HG03354 (cell line): ENCODE results near the gene IZUMO4.

Source experiments
- ATAC-seq: cut with Tn5 transposase; IDR thresholded peaks from one replicate; pipeline ENCODE4 v1.9.1; 2021; ENCODE audit warnings: mild to moderate bottlenecking; ENCODE audit not compliant: unreplicated experiment, poor library complexity, severe bottlenecking

IZUMO4 gene, protein sequence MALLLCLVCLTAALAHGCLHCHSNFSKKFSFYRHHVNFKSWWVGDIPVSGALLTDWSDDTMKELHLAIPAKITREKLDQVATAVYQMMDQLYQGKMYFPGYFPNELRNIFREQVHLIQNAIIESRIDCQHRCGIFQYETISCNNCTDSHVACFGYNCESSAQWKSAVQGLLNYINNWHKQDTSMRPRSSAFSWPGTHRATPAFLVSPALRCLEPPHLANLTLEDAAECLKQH

DNA sequence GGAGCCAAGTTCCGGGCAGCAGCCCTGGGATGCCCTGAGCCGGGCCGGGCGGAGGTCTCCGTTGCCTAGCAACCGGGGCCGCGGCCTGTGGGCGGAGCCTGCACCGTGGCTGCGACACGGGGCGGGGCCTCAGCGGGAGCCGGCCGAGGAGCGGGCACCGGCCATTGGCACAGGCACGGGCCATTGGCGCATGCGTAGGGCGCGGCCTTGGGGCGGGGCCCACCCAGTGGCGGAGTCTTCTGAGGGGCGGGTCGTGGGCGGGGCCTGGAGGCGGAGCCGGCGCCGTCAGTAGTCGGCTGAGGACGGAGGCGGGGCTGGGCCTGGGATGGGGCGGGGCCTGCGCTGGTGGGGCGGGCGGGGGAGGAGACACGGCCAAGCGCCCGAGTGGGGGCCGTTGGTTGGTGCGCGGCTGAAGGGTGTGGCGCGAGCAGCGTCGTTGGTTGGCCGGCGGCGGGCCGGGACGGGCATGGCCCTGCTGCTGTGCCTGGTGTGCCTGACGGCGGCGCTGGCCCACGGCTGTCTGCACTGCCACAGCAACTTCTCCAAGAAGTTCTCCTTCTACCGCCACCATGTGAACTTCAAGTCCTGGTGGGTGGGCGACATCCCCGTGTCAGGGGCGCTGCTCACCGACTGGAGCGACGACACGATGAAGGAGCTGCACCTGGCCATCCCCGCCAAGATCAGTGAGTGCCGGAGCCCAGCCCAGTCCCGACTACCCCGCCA is at the start of gene IZUMO4:
Gene IZUMO4, plus strand, starts transcription at position 436 of the 723 bp plus-strand sequence. Its CDS starts 31 bp downstream, at position 467.
- ATAC-seq = peak; percentile 65

- ATAC-seq = no peak
These were observed 49.7 kb upstream of the IZUMO4 start for GRCh38 chr19:2047076-2047448.

- ATAC-seq = no peak
These were observed 49.1 kb upstream of the IZUMO4 start for GRCh38 chr19:2047449-2048103.

DNA sequence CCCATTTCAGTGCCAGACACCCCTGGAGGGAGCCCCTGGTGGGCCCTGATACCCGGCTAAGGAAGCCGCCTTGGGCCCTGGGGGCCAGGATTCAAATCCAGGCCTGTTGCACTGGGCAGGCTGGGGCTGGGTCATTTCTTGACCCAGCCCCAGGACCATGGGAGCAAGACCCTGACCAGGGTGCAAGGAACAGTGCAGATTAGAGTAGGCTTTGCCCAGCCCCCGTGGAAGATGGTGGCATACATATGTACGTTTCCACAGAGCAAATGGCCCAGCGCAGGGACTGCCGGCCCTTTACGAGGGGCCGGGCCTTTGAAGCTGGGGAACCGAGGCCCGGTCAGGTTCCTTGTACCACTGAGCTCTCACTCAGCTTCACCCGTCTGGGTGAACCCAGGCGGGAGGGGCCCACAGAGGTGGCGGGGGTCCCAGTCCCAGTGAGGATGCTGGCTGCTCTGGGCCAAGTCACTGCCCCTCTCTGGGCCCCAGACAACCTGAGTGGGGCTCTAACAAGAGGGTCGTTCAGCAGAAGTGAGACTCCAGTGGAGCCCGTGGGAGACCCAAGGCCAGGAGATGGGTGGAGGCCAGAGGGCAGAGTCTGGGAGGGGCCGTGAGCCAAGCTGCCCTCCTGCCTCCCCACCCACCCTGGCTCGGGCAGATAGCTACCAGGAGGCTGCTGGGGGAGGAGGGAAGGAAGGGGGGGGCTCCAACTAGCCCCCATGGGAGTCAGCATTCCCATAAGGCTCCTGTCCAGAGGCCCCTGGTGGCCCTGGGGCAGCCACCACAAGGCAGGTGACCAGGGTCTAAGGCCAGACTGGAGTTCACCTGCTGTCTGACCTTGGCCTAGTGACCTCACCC is 48.4 kb upstream of the IZUMO4 start:
- no peak for ATAC-seq

DNA sequence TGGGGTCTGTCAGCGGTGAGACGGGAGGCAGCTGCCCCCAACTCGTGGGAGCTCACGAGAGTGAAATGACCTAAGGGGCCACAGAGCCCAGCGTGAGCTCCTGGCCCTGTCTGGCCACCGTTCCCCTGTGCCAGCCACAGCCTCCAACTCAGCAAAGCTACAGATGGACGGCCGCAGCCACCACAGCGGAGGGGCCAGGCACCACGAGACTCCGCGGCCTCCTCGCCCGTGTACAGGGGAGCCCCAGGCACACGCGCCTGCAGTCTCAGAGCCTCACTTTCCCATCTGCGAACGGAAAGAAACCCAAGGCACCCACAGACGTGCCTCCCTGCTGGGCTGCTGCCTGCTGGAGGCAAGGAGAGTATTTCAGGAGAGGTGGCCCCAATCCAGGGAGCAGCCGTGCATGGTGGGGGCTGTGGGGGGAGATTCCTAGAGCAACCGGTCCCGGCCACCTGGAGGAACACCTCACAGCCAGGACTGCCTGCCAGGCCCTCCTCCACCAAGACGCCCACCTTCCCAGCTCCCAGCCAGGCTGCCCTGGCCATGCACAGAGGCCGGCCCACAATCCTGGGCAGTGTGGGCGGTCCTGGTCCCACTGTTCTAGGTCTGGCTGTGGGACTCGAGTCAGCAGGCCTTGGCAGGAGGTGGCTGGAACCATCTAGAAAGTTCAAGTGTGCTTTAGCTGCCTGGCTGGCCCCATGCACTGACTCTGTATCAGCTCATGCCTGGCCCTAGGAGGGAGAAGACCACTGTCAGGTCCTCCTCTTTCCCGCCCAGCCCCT is 47.6 kb upstream of the IZUMO4 start:
- no peak for ATAC-seq

DNA sequence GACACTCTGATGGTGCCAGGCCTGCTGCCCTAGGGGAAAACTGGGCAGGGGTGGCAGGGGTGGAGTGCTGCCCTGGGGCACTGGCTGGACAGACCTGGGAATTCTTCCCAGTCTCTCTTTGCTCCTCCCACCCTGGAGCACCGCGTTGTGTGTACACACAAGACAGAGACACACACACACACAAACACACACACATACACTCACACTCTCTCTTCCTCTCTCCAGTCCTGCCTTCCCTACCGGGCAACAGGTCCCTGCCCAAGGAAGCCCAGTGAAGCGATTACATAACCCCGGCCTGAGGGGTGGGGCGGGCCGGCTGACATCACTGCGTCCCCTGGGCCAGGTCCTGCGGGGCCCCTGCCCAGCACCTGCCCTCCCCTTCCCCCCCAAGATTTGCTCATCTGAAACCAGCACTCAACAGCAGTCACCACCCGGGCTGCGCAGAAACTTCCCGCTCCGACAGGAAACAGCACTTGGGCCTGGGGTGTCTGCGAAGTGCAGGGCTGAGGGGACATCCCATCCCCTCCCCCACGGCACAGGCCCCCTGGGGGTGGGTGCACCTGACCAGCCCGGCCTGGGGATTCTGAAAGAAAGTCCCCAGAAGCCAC is 46.9 kb upstream of the IZUMO4 start:
- ATAC-seq = peak; percentile 24

DNA sequence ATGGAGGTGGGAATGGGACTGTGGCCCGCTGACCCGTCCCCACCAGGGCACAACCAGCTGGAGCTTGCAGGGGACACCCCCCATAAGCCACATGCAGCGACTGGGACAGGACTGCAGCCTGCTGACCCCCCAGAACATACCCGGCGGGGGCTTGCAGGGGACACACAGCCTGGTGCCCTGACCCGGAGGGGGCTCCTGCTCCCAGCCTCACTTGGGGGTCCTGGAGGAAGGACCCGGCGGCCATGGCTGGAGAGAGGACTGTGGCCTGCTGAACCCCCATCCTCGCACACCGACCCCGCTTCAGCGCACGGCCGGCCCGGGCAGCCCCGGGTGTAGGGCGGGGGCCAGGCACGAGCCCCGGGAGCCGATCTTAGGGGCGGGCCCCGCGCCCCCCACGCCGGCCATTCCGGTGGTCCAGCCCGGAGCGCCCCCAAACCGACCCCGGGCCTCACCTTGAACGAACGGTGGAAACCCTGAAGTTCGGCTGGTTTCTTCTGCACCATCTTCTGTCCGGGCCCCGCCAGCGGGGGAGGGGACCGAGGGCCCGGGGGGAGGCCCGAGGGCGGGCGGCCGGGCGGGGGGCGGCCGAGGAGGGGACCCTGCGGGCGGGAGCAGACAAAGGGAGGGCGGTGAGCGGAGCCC is 46.2 kb upstream of the IZUMO4 start:
- ATAC-seq = peak; percentile 3

GRCh38 chr19:2050991-2051772 is 45.5 kb upstream of the IZUMO4 start, which contains the start of gene MKNK2:
Gene MKNK2 (minus strand): TSS chr19:2051244. CDS start chr19:2050851, 393 bp downstream.
- ATAC-seq = peak; percentile 51

DNA sequence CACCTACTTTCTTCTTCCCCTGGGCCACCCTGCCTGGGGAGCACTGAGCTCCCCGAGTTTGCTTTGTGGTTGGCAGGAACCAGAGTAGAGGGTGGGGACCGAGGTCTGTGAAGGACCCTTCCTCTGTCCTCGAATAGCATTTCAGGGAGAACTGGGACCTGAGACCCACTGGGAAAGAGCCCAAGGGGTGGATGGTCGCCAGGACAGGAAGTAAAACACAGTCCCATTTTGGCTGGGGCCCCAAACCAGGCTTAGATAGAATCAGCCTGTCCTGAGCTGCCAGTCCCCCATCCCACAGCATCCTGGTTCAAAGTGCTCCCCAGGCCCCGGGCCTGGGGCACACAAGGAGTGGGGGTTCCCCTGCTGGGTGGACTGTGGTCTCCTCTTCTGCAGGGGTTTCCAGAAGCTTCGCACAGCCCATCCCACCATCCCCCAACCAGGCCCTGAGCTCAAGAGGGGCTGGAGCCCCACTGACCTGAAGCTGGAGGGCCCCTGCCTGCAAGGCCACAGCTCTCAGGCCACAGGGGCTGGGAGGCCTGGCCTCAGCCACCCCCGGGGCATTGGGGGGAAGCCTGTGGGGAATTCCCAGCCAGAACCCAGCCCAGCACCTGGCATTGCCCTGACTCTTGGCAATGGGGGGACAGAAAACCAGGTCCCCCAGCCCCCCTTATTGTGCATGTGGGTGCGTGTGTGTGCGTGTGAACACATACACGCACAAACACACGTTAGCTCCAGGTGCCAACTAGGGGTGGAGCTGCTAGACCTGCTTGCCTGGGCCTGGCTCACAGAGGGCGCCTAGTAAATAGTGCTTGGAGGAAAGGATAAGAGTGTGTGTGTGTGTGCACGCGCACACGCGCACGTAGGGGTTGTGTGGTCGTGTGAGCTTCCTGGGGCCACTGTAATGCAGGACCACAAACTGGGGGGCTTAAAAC is 44.7 kb upstream of the IZUMO4 start:
- peak; percentile 19 for ATAC-seq

DNA sequence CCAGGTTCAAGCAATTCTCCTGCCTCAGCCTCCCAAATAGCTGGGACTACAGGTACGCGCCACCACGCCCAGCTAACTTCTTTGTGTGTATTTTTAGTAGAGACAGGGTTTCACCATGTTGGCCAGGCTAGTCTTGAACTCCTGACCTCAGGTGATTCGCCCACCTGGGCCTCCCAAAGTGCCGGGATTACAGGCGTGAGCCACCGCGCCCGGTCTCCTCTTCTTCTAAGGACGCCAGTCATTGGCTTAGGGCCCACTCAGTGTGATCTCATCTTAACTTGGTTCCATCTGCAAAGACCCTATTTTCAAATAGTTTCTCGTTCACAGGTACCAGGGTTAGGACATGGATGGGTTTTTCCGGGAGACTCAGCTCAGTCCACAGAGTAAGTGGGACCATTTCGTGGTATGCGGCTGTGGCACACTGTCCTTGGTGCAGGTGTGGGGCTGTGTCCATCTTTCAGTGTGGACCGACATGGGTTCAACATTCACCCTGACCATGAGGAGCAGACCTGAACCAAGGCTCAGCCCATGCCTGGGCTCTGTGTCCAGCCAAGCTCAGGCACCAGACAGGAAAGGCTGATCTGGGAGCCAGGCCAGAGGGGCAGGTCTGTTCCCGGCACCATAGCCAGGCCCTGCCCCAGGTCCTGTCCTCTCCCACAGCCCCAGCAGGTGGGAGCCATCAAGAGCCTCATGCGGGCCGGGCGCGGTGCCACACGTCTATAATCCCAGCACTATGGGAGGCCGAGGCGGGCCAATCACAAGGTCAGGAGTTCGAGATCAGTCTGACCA is 42.9 kb upstream of the IZUMO4 start:
- ATAC-seq = no peak

- ATAC-seq = no peak
These were observed 42.0 kb upstream of the IZUMO4 start for GRCh38 chr19:2054763-2055162.

DNA sequence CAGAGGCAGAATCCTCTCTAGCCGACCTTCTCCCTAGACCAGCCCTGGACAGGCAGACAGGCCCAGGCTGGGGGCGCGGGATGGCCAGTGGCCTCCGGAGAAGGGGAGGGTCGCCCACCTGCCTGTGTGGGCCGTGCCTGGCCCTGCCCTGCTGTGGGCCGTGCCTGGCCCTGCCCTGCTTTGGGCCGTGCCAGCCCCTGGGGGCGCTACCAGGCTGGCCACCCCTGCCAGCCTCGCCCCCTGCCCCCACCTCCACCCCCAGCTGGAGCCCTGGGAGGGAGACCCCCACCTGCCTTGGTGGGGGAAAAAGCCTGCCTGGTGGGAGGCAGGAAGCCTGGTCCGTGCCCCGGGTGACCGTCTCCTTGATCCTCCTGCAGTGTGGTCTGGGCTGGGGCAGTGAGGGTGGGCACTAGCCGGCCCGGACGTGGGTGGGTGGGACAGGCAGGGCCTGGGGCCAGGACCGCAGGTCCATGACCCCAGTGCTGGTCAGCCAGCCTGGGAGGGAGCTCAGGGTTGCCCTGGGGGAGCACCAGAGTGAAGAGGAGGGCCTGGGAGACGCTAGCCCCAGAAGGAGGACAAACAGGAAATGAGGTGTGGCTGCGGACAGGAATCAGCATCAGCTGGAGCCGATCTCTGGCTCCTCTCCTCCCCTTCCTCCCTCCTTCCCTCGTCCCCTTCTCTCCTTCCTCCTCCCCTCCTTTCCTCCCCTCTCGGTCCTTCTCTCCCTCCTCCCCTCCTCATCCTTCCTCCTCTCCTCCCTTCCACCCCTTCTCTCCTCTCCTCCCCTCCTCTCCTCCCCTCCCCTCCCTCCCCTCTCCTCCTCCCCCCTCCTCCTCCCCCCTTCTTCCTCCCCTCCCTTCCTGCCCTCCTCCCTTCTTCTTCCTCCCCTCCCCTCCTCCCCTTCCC is 40.5 kb upstream of the IZUMO4 start:
- no peak for ATAC-seq

GRCh38 chr19:2056837-2057192 is 39.9 kb upstream of the IZUMO4 start:
- no peak for ATAC-seq

DNA sequence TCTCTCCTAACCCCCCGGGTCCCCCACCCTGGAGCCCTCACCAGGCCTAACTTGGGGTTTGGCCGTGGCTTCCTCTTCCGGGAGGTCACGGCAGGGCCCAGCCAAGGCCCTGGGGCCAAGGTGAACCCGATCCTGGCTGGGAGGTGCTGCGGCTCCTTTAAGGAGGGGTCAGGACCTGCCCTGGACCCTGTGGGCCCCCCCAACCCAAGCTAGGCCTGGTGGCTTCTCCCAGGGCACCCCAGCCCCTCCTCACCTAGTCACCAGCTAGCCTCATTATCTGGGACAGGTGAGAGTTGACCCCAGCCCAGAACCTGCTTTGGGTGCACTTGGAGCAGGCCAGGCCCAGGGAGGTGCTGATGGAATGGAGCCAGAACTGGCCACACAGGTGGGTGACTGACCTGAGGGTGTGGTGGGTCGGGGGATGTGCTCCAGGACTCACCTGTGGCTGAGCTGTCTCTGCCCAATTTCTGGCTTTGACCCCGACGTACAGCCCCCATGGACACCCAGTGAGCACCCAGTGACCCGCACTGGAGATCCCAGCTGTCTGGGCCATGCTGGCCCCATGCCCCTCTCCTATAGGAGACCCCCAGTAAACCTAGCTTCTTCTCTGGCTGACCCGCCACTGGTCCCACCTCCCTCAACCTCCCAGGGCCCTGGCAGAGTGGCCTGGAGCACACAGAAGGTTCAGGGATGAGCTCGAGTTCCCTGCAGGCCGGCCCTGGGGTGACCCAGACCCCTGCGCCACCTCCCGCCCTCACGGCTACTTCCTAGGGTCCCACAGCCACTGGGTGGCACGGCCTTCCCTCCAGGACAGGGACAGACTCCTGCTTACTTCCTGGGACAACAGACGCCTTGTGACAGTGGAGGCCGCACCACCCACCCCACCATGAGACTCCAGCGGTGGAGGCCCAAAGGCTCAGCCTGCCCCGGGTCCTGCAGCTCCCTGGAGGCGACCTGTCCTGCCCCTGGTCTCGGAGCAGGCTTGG is 38.9 kb upstream of the IZUMO4 start:
- no peak for ATAC-seq
